ENCODE measurements around the gene YAF2. TPM values are rescaled to one million over a fixed set of nuclear protein-coding genes. Genes with fewer than 3 reads are reported as not detected.

Gene YAF2
- total RNA-seq, 1 donor from 2014 or later, result 28.0 TPM

- Histone ChIP-seq H3K4me1 (no peaks in the 10 kb centered on the region), H3K9me3 (no peaks in the 10 kb centered on the region), H3K27ac (no peak overlapping the region), H3K4me3 (no peak overlapping the region), H3K27me3 (no peaks in the 10 kb centered on the region), H3K36me3 (no peaks in the 10 kb centered on the region)
- intact Hi-C loops (cut with DNase I), result no loop called here
- DNase-seq, result no peak
- ATAC-seq, result peak; percentile 16
- TF ChIP-seq CTCF (IDR thresholded peaks at IDR 0.05), result no peak
These were observed 28.7 kb upstream of the YAF2 start for GRCh38 chr12:42266579-42267230.

- no peak for ATAC-seq
- Histone ChIP-seq H3K27ac (no peak overlapping the region), H3K9me3 (no peaks in the 10 kb centered on the region), H3K4me3 (no peak overlapping the region), H3K27me3 (no peaks in the 10 kb centered on the region), H3K4me1 (no peaks in the 10 kb centered on the region), H3K36me3 (no peaks in the 10 kb centered on the region)
- intact Hi-C loops (cut with DNase I), result no loop called here
- no peak for DNase-seq
- TF ChIP-seq CTCF (IDR thresholded peaks at IDR 0.05), result no peak
These were observed 24.2 kb upstream of the YAF2 start for GRCh38 chr12:42262271-42262670.

GRCh38 chr12:42261708-42262107 is 23.7 kb upstream of the YAF2 start:
- Histone ChIP-seq H3K27me3 (no peaks in the 10 kb centered on the region), H3K4me1 (no peaks in the 10 kb centered on the region), H3K9me3 (no peaks in the 10 kb centered on the region), H3K27ac (no peak overlapping the region), H3K4me3 (no peak overlapping the region), H3K36me3 (no peaks in the 10 kb centered on the region)
- no peak for ATAC-seq
- DNase-seq, result no peak
- intact Hi-C loops (cut with DNase I), result no loop called here
- TF ChIP-seq CTCF (IDR thresholded peaks at IDR 0.05), result no peak

GRCh38 chr12:42260518-42260917 is 22.5 kb upstream of the YAF2 start:
- no peak for ATAC-seq
- no peaks in the 10 kb centered on the region for H3K9me3 ChIP-seq
- no peak overlapping the region for H3K27ac ChIP-seq
- H3K36me3 ChIP-seq, result no peaks in the 10 kb centered on the region
- intact Hi-C loops (cut with DNase I), result no loop called here
- no peaks in the 10 kb centered on the region for H3K4me1 ChIP-seq
- DNase-seq, result no peak
- H3K27me3 ChIP-seq, result no peaks in the 10 kb centered on the region
- TF ChIP-seq CTCF (IDR thresholded peaks at IDR 0.05), result no peak
- H3K4me3 ChIP-seq, result no peak overlapping the region

- Histone ChIP-seq H3K4me1 (no peaks in the 10 kb centered on the region), H3K4me3 (no peak overlapping the region), H3K36me3 (no peaks in the 10 kb centered on the region), H3K9me3 (no peaks in the 10 kb centered on the region), H3K27me3 (no peaks in the 10 kb centered on the region), H3K27ac (no peak overlapping the region)
- intact Hi-C loops (cut with DNase I), result no loop called here
- ATAC-seq (no peak), DNase-seq (no peak)
- no peak for TF ChIP-seq CTCF (IDR thresholded peaks at IDR 0.05)
These were observed 21.7 kb upstream of the YAF2 start for GRCh38 chr12:42259699-42260098.

- ATAC-seq, result no peak
- intact Hi-C loops (cut with DNase I), result no loop called here
- TF ChIP-seq CTCF (IDR thresholded peaks at IDR 0.05), result no peak
These were observed 17.8 kb upstream of the YAF2 start for GRCh38 chr12:42255866-42256261.

More at GRCh38 chr12:42255866-42256261, 17.8 kb upstream of the YAF2 start:
- Histone ChIP-seq H3K27me3 (no peaks in the 10 kb centered on the region), H3K9me3 (no peaks in the 10 kb centered on the region), H3K4me3 (no peak overlapping the region), H3K4me1 (no peaks in the 10 kb centered on the region), H3K27ac (no peak overlapping the region), H3K36me3 (no peaks in the 10 kb centered on the region)
- no peak for DNase-seq
